NCI-H524 treated with DMSO at 0.1 percent for 48 hours (cell line): Measurements from ENCODE around the gene ARHGAP28.

Experiments
- DNase-seq: peaks from one replicate; lab custom pipeline; 2025; lab: John Stamatoyannopoulos, UW

The ARHGAP28 gene

DNA sequence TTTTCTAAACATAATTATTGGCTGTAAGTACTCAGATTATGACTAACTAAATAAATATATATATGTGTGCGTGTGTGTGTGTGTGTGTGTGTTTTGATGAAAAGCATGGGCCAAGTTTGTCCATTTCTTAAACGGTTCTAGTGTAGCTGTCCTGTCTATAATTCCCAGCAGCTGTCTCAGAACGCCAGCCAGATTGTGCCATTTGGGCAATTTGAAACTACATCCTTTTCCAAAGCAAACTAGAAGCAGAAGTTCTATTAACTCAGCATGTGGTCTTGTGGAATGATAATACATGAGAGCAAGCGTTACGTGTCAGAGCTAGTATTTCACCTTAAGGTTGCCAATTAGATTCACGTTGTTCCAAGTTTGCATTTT, 1.7 kb downstream of the ARHGAP28 start:
- DNase-seq = peak; percentile 70

DNA sequence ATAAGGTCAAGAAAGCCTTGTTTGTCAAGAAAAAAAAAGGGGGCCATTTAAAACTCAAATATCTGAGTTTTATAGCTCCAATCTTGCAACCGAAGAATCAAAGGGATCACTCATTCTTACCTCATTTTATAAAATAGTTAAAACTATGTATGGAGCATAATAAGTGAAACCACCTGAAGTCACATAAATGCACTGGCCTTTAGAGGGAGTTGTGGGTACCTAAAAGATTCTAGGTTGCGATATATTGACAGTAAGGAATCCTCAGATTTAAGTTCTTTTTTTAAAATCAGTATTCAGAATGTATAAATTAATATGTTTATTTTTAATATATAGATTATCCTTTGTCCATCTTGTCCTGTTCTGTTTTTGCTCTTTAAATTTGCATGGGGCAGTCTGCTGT, 3.4 kb downstream of the ARHGAP28 start:
- DNase-seq = no peak

DNA sequence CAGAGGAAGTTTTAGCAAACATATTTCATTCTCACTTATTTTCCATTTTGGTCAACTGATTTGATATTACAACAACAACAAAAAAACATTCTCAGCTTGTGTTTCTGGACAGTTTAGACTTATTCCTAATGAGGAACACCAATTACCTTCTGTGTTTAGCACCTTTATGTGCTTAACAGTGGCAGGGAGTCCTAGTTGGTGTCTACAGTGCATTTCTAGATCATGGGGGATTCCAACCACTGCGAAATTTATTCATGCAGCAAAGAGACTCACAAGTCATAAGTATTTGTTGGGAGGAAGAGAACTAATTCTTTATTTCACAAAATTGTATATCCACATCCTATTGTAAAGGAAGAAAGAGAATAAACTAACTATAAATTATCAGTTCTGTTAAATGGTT, 4.2 kb downstream of the ARHGAP28 start:
- DNase-seq = no peak

DNA sequence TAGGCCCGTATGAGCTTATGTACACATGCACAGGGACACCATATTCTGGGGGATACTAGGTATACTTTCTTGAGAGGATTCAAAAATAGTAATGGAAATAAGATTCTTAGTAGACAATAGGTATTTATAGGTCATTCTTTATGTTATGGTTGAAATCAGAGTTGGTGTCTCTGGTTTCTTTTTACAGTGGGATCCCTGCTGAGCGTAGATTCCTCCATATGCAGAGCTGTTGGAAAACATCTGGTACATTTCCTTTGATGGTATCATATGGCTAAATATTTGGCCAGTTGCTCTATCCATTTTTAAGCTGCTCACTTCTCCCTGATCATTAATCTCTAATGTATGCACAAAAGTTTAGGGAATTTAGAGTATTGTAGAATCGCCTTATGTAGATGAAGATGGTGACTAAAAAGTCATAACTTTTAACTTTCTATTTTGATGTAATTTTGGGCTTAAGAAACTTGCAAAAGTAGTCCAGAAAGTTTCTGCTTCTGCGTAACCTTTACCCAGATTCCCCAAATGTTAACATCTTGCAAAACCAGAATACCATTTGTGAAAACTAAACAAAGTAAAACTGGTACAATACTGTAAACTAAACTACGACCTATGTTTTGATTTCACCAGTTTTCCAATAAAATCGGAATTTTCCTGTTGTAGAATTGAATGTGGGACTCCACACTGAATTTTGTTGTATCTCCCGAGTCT, 5.4 kb downstream of the ARHGAP28 start:
- peak; percentile 73 for DNase-seq

DNA sequence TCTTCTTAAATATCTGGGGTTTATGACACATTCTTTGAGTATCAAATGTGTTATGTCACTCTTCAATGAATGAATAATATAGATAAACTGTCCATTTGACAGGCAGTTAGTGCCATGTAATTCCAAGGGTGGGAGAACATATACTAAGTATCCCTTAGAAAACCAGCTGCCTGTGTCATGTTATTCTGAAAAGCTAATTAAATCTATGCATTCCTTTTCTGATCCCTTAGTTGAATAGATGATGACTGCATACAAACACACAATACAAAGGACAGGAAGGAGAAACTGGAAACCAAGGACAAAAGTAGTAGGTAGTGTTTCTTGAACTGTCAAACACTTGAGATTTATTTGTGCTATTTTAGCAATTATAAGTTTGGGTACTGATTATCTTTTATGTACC, 8.3 kb downstream of the ARHGAP28 start:
- DNase-seq = no peak

DNA sequence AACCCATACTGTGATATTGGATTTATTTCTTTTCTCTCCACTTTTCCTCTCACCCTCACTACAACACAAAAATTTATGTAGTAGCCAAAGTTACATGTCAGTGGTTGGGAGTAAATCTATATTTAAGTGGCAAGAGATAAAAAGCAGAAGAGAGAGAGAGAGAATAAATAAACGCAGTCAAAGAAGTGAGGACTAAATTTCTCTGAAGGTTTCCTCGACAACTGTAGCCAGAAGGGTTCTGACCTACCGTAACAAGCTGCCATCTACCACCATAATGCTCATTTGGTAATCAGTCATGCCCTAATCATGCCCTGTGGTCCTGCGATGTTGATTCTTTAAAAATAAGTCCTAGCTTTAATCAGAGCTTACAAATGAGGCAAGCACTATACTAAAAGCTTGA, 9.1 kb downstream of the ARHGAP28 start:
- DNase-seq = no peak

DNA sequence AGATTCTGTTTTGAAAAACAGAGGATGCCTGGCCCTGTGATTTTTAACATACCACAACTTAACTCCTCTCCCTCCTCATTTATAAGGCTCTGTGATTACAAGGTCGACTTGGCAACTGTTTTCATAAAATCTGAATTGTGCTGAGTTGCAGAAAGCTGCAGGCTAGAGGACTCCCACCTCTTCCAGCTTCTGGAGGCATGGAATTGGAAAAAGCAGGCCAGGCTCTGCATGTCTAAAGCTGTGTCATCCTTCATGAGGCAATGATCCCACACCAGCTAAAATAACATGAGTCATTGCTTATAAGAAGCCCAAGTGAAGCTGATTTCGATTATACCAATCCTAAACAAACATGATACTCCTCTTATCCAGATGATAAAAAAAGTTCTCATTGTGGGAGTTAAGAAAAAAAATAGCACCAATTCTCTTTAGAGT, 11.7 kb downstream of the ARHGAP28 start:
- DNase-seq = no peak

DNA sequence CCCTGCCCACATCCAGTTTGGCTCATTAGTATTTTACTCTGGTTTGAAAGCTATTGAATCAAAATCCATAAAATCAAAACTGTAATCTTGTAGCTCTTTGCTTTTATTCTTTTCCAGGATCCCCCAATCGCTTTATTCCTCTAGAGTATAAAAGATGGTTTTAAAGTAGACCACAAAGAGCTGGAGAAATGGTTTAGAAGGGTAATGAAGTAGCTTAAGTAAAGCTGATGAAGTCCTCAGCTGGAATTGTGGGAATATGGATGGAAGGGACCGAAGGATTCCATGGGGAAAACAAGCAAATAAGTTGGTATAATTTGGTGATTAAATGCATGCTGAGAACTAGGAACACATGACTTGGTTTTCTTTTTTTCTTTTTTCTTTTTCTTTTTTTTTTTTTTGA, 12.3 kb downstream of the ARHGAP28 start:
- DNase-seq = no peak

DNA sequence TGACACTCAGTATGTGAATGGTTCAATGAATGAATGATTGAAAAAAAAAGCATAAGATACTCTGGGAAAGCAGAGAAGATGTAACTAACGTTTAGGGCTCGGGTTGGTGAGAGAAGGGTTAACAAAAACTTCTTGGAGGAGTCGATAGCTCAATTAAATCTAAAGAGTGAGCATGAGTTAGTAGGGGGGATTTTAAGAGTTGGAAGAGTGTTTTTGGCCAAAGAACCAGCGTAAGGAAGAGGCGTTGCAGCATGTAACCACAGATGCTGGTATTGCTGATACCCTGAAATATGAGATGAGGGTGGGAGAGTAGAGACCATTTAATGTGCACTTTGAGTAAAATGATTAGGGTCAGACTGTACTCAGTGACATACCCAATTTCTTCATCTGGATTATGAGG, 14.5 kb downstream of the ARHGAP28 start:
- peak; percentile 3 for DNase-seq

DNA sequence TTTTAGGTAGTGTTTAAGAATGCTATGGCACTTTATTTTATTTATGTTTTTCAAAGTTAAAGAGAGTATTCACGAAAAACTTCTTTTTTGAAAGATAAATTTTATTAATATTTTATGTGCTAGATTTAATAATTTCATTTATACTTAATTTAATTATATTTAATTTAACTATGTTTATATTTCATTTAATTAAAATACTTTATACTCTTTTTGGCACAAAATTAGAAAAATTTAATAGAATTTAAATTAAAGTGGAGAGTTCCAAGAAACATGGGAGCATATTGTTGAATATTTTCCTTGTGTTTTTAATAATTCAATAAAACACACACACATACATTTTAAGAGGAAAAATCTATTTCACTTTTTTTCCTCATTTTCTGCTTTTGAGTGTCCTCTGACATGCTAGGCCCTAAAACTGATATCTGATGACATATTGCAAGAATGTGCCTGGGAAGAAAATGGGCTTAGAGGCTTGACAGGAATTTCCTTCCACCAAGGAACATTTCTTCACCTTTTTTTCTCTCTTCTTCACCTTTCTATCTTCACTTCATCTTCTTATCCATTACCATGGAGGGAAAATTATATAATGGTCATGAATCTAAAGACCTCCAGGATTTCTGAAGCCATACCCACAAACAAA, 15.4 kb downstream of the ARHGAP28 start:
- no peak for DNase-seq

DNA sequence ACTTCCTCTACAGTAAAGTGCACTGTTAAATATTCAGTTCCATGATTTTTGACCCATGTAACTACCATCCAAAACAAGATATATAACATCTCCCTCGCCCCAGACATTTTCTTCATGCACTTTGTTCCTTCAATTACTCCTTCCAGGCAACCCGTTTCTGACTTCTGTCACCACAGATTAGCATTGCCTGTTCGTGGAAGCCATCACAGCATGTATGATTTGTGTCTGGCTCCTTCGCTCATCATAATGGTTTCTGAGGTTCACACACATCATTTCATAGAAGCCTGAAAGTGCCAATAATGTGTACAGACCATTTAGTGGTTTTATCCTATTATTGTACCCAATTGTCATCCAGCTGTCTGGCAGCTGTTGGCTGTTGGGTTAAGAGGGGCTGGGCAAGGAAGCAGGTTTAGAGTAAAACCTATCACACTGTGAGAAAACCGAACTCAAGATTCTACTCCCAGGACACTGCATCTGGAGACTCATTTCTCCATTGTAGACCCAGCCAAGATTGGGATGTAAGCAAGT, 16.1 kb downstream of the ARHGAP28 start:
- no peak for DNase-seq

DNA sequence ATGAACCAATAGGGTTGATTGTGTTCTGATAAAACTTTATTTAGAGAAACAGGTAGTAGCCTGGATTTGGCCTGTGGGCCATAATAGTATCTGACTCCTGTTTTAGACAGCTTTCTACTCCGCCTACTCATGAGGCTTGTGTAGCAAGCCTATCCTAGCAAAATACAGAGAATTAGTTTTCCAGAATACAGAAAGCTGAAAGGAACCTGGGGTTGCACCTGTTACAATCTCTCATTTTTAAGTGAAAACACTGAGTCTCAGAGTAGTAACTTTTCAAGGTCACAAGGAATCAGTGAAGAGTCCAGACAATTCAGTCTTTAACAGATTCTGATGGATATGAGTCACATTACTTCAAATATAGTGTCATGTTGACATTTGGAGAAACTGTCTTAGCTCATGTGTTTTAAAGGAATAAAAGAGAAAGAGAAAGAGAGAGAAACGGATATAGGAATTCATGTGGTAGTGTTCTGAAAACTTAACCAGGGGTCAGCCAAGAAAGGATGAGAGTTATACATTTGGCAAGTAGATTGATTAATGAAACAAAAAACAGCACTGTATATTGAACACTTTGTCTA, 17.0 kb downstream of the ARHGAP28 start:
- DNase-seq = no peak

DNA sequence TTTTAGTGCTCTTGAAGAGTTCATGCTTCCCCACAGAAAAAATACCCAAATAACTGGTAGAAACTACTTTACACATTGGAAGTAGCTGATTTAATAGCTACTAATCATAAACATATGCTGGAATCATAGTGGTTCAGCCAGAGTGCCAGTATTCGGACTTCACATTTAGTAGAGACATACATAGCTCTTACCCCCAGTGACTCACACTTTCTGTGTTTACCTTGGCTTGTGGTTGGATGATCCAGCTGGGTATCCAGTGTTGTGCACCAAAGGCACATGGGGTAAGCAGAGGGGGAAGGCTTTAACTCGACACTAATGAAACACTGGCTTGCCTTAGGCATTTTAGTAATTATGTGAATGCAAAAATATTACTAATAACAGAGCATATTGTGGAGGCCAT, 18.1 kb downstream of the ARHGAP28 start:
- DNase-seq = no peak

DNA sequence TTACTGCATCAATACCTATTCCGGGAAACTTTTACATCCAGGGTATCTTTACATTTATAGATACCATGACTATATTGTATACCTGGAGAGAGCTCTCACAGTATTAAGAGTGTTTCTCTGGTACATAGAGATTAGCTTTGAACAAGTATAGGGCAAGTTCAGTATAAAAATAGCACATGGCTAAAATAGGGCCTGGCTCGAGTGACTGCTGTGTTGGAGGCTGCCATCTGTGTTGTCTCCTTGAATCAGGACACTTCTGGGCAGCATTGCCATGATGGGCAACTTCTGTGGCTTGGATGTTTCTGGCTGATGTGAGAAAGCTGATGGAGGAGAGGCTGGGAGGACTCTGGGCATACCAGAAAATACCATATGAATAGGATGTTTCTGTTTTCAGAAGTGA, 18.7 kb downstream of the ARHGAP28 start:
- no peak for DNase-seq

DNA sequence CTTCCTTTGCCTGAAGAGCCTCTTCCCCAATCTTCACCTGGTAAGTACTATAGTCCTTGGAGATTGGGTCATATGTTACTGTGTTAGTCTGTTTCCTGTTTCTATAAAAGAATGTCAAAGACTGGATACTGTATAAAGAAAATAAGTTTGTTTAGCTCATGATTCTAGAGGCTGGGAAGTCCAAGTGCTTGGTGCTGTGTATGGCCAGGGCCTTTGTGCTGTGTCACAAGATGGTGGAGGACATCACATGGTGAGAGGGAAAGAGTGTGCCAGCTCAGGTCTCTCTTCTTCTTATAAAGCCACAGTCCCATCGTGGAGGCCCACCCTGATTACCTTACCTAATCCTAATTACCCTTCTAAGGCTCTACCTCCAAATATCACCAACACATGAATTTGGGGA, 20.9 kb downstream of the ARHGAP28 start:
- DNase-seq = no peak

DNA sequence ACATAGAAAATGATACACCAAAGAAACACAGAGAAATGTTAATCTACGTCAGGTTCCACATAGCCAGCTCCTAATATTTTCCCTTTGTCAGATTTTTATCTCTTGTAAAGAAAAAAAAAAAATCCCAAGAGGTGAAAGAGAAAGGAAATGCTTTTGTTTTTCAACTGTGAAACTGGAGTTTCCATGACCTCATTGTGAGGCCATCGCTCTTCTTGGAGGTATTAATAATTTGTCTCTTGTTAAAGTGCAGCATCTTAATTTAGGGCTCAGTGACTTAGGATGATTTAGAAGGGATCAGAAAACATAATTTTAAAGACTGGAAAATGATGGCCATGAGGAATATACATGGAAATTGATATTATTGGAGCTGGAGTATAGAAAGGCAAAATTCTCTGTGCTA, 21.7 kb downstream of the ARHGAP28 start:
- DNase-seq = no peak

DNA sequence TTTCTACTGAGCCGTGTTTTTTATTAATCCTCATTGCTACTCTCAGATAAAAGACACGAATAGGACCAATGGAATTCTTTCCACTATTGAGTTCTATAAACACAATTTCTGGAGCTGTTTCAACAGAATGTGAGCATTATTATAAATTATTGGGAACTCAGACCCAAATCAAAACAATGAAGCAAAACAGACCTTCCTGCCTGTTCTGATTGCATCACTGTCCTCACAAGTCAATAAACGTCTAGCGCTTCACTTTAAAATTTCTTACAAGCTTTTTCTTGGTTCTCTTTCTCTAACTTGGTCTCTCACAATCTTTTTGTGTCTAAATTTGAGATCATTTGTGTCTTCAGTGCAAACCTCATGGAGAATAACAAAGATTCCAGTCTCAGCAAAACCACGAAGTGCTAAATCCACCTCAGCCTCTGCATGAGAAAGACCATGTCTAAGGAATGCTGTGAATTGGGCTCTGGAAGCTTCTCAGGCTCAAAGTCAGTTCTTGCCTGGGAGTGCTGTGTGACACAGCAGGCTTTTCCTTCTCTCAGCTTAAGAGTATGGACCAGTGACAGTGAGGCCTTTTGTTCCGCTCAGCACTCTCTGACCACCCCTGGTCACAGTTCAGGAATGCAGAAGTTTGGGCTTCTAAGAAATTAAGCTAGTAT, 22.8 kb downstream of the ARHGAP28 start:
- DNase-seq = no peak

DNA sequence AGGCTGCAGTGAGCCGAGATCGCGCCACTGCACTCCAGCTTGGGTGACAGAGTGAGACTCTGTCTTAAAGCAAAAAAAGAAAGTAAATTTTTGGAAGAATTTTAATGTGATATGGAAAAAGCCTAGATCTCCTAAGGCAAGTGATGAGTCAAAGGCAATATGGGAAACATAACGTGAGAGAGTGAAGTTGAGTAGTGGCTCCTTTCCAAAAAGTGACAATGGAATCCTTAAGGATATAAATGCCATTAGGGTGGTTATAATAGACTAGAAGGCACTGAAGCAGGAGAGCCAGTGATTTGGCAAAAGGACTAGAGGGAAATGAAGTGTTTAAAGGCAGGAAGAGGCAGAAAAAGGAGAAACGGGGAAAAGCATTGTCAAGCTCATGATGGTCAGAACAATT, 25.6 kb downstream of the ARHGAP28 start:
- DNase-seq = no peak

DNA sequence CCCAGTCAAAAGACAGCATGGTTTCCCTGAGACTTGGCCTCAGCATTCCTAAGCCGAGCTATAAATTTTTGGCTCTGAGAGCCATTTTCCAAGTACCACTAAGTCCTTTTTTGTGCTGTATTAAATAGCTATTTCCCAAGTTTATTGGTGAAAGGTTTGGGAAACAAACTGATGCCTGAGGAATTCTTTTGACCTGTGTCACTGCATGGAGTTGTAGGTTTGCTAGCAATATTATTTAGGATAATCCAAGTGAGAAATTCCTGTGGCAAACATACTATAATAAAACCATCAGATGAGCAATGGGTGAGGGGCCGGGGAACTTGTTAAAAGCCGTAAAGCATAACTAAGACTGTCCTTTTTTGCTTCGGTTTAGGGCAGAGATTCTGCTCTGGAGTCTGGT, 28.4 kb downstream of the ARHGAP28 start:
- no peak for DNase-seq

DNA sequence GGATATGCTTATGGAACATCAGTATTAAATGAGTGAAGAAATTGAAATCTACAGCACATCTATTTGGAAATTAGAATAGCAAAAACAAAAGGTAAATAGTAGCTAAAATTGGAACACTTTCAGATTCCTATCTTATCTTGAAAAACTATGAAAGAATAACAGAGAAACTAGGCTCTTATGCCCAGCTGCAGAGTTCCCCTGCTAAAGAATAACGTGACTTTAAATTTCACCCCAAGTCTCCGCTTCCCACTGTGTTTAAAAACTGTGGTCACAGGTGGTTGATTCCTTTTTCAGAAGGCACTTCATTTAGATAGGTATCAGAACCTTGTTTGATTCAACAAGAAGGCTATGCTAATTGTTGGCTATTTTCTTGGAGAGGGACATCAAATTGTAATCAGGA, 30.1 kb downstream of the ARHGAP28 start:
- no peak for DNase-seq

DNA sequence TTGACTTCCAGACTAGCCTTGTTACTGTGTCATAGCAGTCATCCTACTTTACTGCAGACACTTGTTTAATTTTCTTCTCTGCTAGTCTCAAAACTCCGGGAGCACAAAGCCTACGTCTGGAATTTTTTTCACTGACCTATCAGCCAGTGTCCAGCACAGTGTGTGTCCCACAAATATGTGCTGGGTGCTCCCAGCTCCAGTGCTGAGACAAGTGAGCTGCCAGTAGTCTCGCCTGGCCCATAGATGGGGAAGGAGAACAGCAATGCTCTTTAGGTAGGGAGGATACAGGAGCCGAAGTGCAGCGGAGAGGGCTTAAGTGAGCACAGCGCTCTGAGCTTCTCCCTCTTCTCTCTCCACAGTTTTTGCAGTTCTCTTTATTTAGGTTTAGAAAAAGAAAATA, 34.0 kb downstream of the ARHGAP28 start:
- DNase-seq = no peak

DNA sequence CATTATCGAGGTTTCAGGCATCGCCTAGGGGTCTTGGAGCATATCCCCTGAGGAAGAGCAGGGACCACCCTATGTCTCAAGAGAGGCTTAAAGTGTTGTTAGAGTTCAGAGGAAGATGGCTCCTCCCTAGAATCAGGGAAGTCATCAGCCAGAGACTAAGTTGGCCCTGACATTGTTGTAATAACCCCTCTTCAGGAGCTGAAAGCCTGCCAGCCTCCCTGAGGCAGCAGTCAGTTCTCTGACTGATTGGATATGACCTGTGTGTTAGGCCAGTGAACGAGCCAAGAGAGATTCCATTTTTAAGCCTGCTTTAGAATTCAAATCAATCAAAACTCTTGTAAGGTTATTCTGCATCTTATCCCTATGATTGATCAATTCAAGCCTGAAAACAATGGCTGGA, 34.9 kb downstream of the ARHGAP28 start:
- DNase-seq = no peak

DNA sequence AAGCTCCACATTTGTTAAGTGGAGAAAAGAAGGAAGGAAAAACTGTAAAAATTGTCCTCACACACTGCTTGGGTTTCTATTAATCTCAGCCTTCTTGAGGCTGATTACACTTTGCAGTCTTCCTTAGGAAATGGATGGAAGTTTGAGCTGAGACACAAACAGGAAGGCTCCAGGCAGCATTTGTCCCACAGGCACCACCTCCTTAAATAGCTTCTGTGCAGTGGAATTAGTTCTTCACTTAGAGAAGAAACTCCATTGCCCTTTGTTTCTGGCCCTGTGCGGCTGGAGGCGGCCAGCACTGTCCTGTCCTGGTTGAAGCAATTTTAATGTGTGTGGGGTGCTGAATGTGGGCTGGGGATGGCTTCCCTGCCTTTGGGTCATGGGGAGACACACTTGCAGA, 44.3 kb downstream of the ARHGAP28 start:
- no peak for DNase-seq
